Measurements from ENCODE around the gene PPP1R15A.

- TF ChIP-seq, protein P1, sequence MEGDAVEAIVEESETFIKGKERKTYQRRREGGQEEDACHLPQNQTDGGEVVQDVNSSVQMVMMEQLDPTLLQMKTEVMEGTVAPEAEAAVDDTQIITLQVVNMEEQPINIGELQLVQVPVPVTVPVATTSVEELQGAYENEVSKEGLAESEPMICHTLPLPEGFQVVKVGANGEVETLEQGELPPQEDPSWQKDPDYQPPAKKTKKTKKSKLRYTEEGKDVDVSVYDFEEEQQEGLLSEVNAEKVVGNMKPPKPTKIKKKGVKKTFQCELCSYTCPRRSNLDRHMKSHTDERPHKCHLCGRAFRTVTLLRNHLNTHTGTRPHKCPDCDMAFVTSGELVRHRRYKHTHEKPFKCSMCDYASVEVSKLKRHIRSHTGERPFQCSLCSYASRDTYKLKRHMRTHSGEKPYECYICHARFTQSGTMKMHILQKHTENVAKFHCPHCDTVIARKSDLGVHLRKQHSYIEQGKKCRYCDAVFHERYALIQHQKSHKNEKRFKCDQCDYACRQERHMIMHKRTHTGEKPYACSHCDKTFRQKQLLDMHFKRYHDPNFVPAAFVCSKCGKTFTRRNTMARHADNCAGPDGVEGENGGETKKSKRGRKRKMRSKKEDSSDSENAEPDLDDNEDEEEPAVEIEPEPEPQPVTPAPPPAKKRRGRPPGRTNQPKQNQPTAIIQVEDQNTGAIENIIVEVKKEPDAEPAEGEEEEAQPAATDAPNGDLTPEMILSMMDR (IDR thresholded peaks at IDR 0.05): no peak
- no peak for TF ChIP-seq ZFX (IDR thresholded peaks at IDR 0.05; ENCODE audit: borderline replicate concordance)
Measured at GRCh38 chr19:48896191-48896720, 24.0 kb downstream of the PPP1R15A start.
